OCI-LY3 (cell line): ENCODE data around the gene GRK1.

Source experiments
- H2AFZ ChIP-seq: fragments of 200-600, 300-600 bp; shearing (Covaris generic); 2 replicates; pipeline ENCODE4 v1.6.0; 2014; ENCODE audit warnings: antibody characterized with exemption, low read depth, low read length
- H3K27ac ChIP-seq: fragments of 200-600, 300-600 bp; sonication (generic); 2 replicates; pipeline ENCODE4 v1.5.1; 2014; ENCODE audit warnings: mild to moderate bottlenecking, low read length, moderate library complexity, mixed read lengths
- H3K27me3 ChIP-seq: fragments of 200-600, 300-600 bp; sonication (generic); 2 replicates; pipeline ENCODE4 v1.6.1; 2014; ENCODE audit warnings: low read depth, low read length, mixed read lengths
- H3K36me3 ChIP-seq: fragments of 200-600, 300-600 bp; sonication (generic); replicated peaks from 2 replicates; pipeline ENCODE3; 2014; ENCODE audit warnings: low read depth, low read length, mixed read lengths
- H3K4me1 ChIP-seq: fragments of 300-600, 200-600 bp; sonication (generic); 2 replicates; pipeline ENCODE4 v1.6.1; 2014; ENCODE audit warnings: low read length, mixed read lengths
- H3K4me2 ChIP-seq: fragments of 200-600, 300-600 bp; sonication (generic); 2 replicates; pipeline ENCODE4 v1.6.1; 2014; ENCODE audit warnings: low read length, mixed read lengths
- H3K4me3 ChIP-seq: fragments of 300-600, 200-600 bp; sonication (generic); 2 replicates; pipeline ENCODE4 v1.5.1; 2014; ENCODE audit warnings: antibody characterized with exemption, mild to moderate bottlenecking, low read length, moderate library complexity
- H3K79me2 ChIP-seq: fragments of 300-600, 200-600 bp; shearing (Covaris generic); 2 replicates; pipeline ENCODE4 v1.6.1; 2014; ENCODE audit warnings: mild to moderate bottlenecking, low read length, mixed read lengths
- H3K9ac ChIP-seq: fragments of 300-600, 200-600 bp; shearing (Covaris generic); 2 replicates; pipeline ENCODE4 v1.6.0; 2014; ENCODE audit warnings: mild to moderate bottlenecking, low read length, moderate library complexity
- H3K9me3 ChIP-seq: fragments of 200-600, 300-600 bp; shearing (Covaris generic); 2 replicates; pipeline ENCODE4 v1.6.1; 2014; ENCODE audit warnings: low read length, mixed read lengths; ENCODE audit not compliant: insufficient read depth
- H4K20me1 ChIP-seq: fragments of 200-600, 300-600 bp; sonication (generic); 2 replicates; pipeline ENCODE4 v1.6.1; 2016; ENCODE audit warnings: low read length, mixed read lengths; ENCODE audit not compliant: insufficient read depth
- CTCF ChIP-seq: fragments of 200-600, 300-600 bp; sonication (generic); IDR thresholded peaks from 2 replicates; pipeline ENCODE4 v1.5.1; 2014; ENCODE audit warnings: antibody characterized with exemption, low read length, low read depth
- EZH2phosphoT487 ChIP-seq: fragments of 200-600 bp; shearing (Covaris generic); IDR thresholded peaks from 2 replicates; pipeline ENCODE4 v1.6.1; 2018; ENCODE audit warnings: antibody characterized with exemption, mixed run types, low read depth

Gene GRK1

GRCh38 chr13:113784645-113785024 is 117.6 kb downstream of the GRK1 start:
- Histone ChIP-seq H3K27me3 (peaks cover 35% of the 10 kb centered on the region), H3K9me3 (no peaks in the 10 kb centered on the region; the same call in 1 of the 2 replicates), H2AFZ (no peak overlapping the region), H3K27ac (no peak overlapping the region), H3K4me2 (no peak overlapping the region), H3K79me2 (no peaks in the 10 kb centered on the region), H3K4me1 (no peaks in the 10 kb centered on the region), H3K36me3 (no peaks in the 10 kb centered on the region), H4K20me1 (no peaks in the 10 kb centered on the region), H3K9ac (no peak overlapping the region), H3K4me3 (no peak overlapping the region)
- no peak for TF ChIP-seq CTCF
- no peak for TF ChIP-seq EZH2phosphoT487

GRCh38 chr13:113785051-113786010 is 118.3 kb downstream of the GRK1 start:
- Histone ChIP-seq H3K4me2 (no peak overlapping the region), H2AFZ (no peak overlapping the region), H4K20me1 (no peaks in the 10 kb centered on the region), H3K9me3 (no peaks in the 10 kb centered on the region; the same call in 1 of the 2 replicates), H3K27me3 (peaks cover 30% of the 10 kb centered on the region), H3K79me2 (no peaks in the 10 kb centered on the region), H3K4me1 (no peaks in the 10 kb centered on the region), H3K4me3 (no peak overlapping the region), H3K36me3 (no peaks in the 10 kb centered on the region), H3K27ac (no peak overlapping the region), H3K9ac (no peak overlapping the region)
- TF ChIP-seq CTCF (no peak), EZH2phosphoT487 (no peak)

- Histone ChIP-seq H3K9me3 (no peaks in the 10 kb centered on the region; the same call in 1 of the 2 replicates), H3K27me3 (peaks cover 22% of the 10 kb centered on the region), H2AFZ (no peak overlapping the region), H3K36me3 (no peaks in the 10 kb centered on the region), H3K79me2 (no peaks in the 10 kb centered on the region), H3K4me3 (no peak overlapping the region), H4K20me1 (no peaks in the 10 kb centered on the region), H3K4me1 (no peaks in the 10 kb centered on the region), H3K9ac (no peak overlapping the region), H3K27ac (no peak overlapping the region), H3K4me2 (no peak overlapping the region)
- TF ChIP-seq CTCF (no peak), EZH2phosphoT487 (no peak)
Measured at GRCh38 chr13:113786262-113786841, 119.3 kb downstream of the GRK1 start.
